ENCODE results near the gene ACVRL1.

ACVRL1 gene

DNA sequence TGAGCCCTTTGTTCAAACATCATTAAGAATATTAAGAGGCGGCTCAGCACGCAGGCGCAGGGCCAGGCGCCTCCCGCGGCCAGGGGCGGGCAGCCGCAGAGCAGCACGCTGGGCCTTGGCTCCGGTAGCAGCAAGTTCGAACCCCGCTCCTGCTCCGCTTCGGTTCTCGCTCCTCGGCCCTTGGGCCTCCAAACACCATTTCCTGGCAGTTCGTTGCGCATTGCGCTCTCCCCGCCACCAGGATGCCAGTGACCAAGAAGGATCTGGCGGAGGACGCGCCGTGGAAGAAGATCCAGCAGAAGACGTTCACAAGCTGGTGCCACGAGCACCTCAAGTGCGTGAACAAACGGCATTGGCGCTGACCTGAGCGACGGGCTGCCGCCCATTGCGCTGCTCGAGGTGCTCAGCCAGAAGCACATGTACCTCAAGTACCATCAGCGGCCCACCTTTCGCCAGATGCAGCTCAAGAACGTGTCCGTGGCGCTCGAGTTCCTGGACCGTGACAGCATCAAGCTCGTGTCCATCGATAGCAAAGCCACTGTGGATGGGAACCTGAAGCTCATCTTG is 6.9 kb upstream of the ACVRL1 start:
- DNase-seq (ENCODE audit: low spot score) = no peak

DNA sequence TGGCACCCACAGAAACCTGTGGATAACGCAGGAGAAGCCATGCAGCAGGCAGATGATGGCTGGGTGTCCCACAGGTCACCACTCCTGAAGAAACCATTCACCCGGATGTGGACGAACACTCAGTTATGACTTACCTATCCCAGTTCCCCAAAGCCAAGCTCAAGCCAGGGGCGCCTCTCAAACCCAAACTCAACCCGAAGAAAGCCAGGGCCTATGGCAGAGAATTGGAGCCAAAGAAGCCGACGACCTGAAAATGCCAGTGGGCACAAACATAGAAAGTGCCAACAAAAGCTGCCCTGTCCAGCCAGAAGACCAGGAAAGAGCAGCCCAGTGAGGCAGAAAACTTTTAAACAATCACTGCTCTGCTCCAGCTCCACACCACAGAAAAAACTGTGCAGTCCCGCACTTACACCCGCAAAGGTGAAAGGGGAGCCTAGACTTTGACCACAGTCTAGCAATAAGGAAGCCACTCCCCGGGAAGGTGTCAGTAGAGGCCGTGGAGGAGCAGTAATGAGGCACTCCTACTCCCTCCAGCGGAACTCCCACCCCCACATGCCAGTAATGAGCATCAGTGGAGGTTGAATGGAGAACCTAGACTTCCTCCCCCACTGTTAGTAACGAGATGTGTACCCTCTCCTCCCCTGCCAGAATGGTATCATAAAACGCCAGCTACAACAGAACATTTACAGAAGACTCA is 6.0 kb upstream of the ACVRL1 start:
- DNase-seq (ENCODE audit: low spot score) = no peak

DNA sequence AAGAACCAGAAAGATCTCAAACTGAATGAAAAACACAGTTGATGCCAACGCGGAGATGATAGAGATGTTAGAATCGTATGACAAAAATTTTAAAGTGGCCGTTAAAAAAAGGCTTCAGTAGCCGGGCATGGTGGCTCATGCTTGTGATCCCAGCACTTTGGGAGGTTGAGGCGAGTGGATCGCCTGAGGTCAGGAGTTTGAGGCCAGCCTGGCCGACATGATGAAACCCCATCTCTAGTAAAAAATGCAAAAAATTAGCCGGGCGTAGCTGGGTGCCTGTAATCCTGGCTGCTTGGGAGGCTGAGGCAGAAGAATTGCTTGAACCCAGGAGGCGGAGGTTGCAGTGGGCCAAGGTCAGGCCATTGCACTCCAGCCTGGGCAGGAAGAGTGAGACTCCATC is 5.4 kb upstream of the ACVRL1 start:
- no peak for DNase-seq (ENCODE audit: low spot score)

DNA sequence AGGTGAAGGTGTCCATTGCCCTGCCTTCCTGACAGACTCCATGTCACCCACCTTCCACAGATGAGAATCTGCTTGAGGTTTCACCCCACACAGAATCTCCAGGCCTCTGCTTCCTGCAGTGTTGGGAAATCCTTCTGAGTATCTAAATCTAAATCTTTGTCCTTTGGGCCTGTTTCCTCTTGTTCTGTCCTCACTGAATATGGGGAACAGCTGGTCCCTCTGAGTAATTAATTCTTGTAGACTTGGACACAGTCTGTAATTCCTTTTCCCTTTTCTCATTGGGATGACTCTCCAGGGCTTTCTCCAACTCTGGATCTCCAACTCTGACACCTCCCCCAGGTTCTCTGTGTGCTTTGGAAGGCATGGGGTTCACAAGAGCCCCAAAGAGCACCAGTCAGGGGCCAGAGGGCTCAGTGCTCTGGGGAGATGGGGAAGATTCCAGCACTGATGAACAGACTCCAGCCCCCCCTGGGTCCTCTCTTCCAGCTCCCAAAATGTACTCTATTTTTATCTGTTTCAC is 2.3 kb upstream of the ACVRL1 start:
- DNase-seq (ENCODE audit: low spot score) = no peak

DNA sequence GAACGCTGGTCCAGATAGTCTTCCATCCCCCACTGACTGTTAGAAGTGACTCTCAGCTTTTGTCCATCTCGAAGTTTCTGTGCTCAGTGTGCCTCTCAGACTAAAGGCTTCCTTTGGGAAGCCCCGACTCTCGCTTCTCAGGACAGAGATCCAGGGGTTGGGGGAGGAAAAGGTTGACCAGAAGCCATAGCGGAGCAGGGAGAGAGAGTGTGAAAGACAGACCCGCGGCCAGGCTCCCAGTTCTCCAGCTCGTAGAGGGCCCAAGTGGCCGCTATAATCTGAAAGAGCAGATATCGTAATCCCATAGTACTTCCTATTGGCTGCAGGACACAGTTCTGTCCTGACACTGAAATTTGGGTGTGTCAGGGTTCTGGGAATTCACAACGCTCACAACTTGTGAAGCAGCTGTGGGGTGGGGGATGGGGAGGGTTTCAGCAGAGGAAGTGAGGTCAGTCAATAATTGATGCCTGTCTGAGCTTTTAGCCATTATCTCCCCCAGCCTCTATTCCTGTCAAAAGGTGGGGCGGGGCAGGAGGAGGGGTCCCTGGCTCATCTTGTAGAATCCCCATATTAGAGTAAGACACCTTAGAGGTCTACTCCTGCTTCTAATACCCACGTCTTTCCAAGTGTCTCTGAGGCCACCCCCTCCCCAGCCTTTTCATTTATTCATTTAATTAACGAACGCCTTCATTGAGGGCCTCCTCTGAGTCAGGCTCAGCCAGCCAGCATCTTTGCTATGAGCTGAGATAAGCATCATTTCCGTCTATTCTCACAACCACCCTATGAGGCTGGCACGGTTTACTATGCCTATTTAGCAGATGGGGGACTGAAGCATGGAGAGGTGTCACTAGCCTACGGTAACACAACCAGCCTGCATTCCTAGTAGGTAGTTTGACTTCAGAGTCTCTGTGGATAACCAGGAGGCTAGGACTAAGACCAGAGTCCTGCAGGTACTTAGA is 1.6 kb upstream of the ACVRL1 start:
- no peak for DNase-seq (ENCODE audit: low spot score)

DNA sequence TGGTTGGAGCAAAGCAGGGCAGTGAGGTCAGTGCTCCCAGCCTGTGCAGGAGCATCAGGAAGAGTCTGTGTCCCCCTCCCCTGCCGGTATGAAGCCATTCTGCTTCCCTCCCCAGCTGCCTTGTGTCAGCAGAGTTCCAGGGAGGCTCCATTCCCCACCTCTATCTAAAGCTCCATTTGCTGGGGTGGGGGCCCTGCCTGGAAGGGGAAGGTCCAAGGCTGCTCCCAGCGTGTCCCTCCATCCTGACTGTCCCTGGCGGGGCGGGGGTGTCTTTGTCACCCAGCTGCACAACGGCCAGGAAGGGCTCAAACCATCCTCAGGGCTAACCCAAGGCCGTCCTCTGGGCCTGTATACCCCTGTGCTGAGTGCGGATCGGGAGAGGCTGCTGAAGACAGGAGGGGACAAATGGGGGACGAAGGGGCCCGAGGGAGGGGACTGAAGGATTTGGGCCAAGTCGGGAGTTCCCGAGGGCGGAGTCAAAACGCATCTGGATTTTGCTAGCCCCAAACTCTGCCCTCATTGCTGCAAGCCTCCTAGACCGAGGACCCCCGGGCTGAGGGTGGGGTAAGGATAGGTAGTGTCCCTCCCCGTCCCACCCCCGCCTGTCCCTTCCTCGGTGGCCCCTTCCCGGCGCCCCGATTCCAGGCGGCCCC is 748 bp upstream of the ACVRL1 start:
- DNase-seq (ENCODE audit: low spot score) = no peak

DNA sequence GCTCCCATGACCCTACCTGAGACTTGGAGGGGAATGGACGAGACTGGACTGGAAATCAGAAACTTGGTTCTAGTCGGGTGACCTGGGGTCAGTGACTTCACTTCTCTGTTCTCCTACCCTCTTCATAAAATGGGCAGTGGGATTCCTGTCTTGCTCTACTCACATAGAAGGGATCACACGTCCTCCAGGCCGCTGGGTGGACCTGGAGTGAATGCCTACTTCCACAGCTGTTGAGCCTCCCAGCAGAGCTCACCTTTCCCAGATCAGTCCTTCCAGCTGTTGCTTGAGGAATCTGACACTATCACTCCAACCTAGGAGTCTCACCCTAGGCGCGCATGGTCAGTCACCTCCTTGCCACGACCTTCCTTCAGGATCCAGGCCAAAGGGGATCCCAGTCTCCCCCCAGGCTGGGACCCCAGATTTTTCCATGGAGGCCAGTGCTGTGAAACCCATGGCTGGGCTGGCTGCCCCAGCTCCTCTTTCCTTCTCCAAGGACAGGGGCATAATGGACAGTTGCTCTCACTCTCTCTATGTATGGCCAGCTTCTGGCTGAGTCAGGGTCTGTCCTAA is 637 bp downstream of the ACVRL1 start:
- DNase-seq (ENCODE audit: low spot score) = no peak

DNA sequence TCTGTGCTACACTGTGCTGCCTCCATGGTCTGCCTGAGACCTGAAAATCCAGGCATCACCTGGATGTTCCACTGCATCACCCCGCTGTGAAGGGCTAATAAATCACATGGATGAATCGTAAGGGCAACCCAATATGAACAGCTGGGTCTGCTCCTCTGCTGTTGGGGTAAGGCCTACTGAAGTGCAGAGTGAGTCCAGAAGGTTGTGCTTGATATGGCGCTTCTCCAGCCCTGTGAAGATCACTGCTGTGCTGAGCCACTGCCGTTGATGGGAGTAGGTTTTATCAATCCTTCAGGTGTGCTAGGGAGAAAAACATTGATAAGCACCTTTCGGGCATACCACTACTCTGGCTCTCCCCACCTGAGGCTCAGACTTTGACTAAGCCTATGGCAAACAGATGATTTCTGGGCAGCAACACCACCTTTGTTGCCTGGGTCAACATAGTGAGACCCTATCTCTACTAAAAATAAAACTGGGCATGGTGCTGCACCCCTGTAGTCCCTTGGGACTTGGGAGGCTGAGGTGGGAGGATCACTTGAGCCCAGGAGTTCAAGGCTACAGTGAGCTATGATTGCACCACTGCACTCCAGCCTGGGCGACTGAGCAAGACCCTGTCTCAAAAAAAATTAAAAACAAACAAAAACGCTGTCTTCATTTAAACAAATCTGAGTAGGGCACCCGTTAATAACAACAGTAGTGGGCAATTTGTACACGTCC is 1.7 kb downstream of the ACVRL1 start:
- no peak for DNase-seq (ENCODE audit: low spot score)

DNA sequence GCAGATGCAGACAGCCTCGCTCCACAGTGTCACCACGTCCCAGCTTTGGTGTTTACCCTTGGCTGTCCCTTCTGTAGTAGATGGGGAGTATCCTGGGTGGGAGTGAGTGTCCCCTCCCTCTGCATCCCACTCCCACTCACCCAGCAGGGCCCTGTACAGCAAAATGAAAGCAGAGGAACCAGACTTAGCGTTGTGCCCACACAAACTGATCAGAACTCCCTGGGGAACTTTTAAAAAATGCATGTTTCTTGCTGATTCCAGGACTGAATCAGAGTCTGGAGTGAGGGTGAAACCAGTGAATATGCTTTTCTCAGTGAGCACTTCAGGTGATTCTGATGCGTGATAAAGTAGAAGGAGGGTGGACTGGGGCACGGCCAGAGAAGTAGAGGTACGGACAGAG is 2.9 kb downstream of the ACVRL1 start:
- DNase-seq (ENCODE audit: low spot score) = no peak

DNA sequence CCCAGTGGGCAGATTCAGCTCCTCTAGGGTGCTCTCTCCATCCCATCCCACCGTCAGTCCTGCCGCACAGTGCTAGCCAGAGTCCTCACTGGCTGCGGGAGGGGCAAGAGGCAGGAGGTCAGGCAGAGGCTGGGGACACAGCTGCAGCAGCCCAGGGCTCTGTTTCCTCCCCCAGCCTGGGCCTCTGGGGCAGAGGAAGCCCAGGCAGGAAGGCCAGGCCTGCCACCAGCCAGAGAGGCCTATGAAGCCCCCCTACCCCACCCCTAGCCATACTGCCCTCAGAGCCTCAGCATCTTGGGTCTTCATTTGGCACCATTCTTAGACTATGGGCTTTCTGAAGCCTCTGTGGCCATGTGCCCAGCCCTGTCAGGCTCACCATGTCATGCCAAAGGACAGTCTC is 3.4 kb downstream of the ACVRL1 start:
- no peak for DNase-seq (ENCODE audit: low spot score)

DNA sequence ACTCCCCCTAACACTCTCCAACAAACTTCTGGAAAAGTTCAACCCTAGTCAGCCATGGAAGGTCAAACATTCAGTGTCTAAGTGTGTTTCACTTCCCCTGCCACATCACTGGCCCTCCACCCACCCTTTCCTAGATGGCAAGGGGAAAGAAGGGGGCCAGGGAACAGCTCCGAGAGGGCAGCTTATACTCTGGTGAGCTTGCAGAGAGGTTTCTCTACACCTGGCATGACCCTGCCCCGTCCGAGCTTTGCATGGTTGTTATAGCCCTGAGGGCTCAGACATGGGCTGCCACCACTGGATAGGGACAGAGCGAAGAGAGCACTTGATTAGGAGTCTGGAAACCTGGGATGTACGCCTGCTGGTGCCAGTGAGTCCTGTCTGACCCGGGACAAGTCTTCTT is 4.0 kb downstream of the ACVRL1 start:
- no peak for DNase-seq (ENCODE audit: low spot score)

DNA sequence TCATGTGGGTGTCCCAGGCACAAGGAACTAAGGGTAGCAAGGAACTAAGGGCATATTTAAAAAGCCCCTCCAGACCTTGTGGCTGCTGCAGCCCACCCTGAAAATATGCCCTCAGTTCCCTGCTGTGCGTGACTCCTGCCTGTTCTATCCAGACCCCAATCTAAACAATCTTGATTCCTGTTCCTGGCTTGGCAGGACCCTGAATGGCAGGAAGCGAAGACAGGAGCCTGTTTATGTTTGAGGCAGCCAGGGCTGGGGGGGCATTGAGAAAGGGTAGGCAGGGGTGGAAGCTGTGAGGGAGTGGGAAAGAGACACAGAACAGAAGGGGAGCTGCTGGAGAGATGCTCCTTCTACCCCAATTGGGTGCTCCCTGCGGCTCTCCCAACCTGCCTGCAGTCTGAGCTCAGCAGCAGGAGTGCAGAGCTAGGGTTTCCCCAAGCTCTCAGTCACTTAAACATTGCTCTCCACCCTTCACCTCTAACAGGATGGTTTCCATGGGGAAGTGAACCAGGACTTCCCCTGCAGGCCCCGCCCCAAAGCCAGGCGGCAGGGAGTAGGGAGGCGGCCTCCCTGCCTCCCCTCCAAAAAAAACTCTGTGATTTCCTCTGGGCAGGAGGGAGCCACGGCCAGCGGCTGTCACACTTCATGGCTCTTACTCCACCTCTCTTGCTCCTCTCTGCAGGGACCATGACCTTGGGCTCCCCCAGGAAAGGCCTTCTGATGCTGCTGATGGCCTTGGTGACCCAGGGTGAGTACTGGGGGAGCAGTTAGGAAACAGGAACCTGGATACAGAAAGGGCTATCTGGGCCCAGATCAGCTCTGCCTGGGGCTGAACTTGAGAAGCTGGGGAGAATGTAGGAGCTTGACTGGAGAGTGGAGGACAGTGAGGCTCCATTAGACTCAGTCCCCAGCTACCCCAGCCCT is 4.7 kb downstream of the ACVRL1 start:
- no peak for DNase-seq (ENCODE audit: low spot score)

DNA sequence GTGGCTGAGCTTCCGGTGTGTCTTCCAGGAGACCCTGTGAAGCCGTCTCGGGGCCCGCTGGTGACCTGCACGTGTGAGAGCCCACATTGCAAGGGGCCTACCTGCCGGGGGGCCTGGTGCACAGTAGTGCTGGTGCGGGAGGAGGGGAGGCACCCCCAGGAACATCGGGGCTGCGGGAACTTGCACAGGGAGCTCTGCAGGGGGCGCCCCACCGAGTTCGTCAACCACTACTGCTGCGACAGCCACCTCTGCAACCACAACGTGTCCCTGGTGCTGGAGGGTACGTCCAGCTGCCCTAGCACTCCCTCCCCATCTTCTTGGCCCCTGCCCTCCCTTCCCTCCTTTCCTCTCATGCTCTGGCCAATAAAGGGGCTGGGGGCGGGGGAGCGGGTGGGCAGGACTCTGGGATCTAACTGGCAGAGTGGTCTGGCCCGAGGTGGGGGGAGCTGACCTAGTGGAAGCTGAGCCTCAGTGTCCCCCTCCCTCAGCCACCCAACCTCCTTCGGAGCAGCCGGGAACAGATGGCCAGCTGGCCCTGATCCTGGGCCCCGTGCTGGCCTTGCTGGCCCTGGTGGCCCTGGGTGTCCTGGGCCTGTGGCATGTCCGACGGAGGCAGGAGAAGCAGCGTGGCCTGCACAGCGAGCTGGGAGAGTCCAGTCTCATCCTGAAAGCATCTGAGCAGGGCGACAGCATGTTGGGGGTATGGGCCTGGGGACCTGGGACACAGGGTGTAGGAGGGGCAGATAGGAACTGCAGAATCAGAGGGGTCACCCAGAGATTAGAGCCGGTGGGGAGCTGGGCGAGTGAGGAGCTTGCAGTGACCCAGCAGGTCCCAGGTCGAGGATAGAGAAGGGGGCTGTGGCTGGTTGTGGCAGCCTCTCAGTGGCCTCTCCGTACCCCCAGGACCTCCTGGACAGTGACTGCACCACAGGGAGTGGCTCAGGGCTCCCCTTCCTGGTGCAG is 6.0 kb downstream of the ACVRL1 start:
- DNase-seq (ENCODE audit: low spot score) = no peak

DNA sequence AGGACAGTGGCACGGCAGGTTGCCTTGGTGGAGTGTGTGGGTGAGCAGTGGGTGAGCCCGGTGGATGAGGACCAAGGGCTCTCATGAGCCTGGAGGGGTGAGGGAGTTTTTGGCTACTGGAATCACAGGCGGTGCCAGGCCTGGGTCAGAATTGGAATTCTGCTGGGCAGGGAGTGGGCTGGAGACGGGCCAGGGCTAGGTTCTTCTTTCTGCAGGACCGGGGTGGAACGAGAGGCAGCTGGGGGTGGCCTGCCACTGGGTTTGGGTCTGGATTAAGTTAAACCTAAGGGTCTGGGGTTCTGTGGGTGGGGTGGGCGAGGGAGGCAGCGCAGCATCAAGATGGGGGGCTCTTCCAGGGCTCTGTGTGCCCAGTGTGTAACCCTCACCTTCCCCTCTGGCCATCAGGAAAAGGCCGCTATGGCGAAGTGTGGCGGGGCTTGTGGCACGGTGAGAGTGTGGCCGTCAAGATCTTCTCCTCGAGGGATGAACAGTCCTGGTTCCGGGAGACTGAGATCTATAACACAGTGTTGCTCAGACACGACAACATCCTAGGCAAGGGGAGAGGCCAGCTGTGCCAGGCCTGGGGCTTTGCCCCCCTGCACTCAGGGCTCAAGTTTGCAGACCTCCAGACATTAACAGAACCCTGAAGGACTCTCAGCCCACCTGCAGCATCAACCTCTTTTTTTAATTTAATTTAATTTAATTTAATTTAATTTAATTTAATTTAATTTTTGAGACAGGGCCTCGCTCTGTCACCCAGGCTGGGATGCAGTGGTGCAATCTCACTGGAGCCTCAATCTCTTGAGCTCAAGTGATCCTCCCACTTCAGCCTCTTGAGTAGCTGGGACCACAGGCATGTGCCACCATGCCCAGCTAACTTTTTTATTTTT is 7.0 kb downstream of the ACVRL1 start:
- DNase-seq (ENCODE audit: low spot score) = no peak

DNA sequence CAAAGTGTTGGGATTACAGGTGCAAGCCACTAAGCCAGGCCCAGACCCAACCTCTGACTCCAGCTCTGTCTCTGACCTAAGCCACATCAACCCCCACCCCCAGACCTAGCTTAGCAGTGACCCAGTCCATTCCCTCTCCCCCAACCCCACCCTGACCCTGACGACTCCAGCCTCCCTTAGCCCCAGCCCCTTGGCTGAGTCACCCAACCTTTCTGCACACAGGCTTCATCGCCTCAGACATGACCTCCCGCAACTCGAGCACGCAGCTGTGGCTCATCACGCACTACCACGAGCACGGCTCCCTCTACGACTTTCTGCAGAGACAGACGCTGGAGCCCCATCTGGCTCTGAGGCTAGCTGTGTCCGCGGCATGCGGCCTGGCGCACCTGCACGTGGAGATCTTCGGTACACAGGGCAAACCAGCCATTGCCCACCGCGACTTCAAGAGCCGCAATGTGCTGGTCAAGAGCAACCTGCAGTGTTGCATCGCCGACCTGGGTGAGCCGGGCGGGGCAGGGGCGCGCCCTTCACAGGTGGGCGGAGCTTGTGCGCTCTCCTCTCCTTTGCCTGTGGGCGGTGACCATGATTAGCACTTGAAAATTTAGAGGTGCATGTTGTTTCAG is 7.8 kb downstream of the ACVRL1 start:
- no peak for DNase-seq (ENCODE audit: low spot score)

DNA sequence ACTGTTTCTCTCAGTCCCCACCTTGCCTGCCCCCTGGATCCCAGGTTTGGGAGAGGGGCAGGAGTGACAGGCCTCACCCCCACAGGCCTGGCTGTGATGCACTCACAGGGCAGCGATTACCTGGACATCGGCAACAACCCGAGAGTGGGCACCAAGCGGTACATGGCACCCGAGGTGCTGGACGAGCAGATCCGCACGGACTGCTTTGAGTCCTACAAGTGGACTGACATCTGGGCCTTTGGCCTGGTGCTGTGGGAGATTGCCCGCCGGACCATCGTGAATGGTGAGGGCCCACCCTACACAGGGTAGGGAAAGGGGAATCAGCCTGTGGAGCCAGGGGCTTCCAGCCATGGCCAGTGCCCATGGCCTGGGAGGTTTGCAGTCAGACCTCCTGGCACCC is 8.6 kb downstream of the ACVRL1 start:
- DNase-seq (ENCODE audit: low spot score) = no peak

DNA sequence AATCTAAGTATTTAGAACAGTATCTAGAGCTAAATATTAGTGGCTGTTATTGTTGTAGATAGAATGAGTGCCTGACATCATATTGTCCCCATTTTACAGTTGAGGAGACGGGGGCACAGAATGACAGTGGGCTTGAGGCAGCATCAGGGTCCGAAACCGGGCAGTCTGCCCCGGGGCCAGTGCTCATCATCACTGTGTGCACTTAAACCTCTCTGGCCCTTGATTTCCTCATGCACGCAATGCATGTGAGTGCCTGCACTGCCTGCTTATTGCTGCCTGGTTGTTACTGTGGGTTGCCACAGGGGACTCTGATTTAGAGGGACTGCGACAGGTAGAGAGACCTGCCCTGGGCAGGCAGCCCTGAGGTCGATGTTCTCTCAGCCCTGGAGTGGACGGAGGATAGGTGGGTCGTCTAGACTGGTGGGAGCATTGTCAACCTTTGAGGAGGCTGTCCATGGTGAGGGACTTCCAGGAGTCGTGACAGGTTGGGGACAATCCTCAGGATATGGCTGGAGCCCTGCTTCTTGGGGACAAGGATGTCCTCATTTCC is 9.8 kb downstream of the ACVRL1 start:
- DNase-seq (ENCODE audit: low spot score) = no peak

Measured in CD4-positive, alpha-beta T cell treated with Interleukin-2 at 100 ng/mL for 4 hours (primary cell).